Memory B cell (primary cell): ENCODE data around the gene CGNL1.

Experiments used
- ATAC-seq: fragments of 150-1000 bp; cut with Tn5 transposase; 2 replicates; pipeline ENCODE4 v1.10.0; 2021; ENCODE audit warnings: low read depth, mild to moderate bottlenecking, moderate library complexity
- DNase-seq, 2 donors: peaks; one replicate each; pipeline ENCODE4 v3.0.0; 2022; ENCODE audit warnings: low spot score in 2 of 2
- H3K27ac Mint-ChIP-seq: one replicate; pipeline ENCODE4 v1.8.0; 2022; ENCODE audit warnings: mild to moderate bottlenecking, moderate library complexity, mixed read lengths
- H3K27me3 Mint-ChIP-seq: one replicate; pipeline ENCODE4 v1.8.0; 2022; ENCODE audit warnings: mixed read lengths
- H3K36me3 Mint-ChIP-seq: one replicate; pipeline ENCODE4 v1.8.0; 2022; ENCODE audit warnings: mild to moderate bottlenecking, mixed read lengths
- H3K4me1 Mint-ChIP-seq: one replicate; pipeline ENCODE4 v1.8.0; 2022; ENCODE audit warnings: mixed read lengths
- H3K4me3 Mint-ChIP-seq: one replicate; pipeline ENCODE4 v1.8.0; 2022; ENCODE audit warnings: mild to moderate bottlenecking, moderate library complexity, mixed read lengths
- H3K9me3 Mint-ChIP-seq: one replicate; pipeline ENCODE4 v1.8.0; 2022; ENCODE audit warnings: mixed read lengths

The CGNL1 gene

DNA sequence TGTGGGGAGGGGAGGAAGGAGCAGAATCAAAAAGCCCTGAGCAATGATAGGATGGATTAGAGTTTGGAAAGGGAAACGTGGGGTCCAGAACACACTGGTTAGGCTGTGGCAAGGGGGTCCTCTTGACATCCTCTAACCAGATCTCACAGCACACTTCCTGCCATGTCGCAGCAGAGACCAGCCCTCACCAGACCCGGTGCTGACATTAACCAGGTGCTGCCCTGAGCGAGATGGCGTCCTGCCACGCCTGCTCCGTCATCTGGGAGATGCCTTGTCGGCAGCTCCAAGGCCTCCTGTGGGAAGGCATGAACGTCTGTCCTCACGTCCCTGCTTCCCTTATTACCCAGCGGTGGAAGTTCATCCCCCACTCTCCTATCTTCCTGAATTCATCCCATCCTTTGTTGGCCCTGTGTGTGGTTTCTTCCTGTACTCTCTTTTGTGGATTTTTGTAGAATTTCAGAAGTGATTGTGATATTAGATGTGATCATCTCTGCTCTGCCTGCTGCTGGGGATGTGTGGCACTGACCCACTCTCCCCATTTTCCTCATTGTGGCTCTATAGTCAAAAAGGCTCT is 186.0 kb downstream of the CGNL1 start:
- ATAC-seq (no peak), DNase-seq (no peak)
- Mint-ChIP-seq H3K27ac (no peak overlapping the region), H3K4me3 (no peak overlapping the region), H3K9me3 (no peaks in the 10 kb centered on the region), H3K4me1 (peaks cover 14% of the 10 kb centered on the region), H3K27me3 (peaks cover 5% of the 10 kb centered on the region), H3K36me3 (no peaks in the 10 kb centered on the region)

DNA sequence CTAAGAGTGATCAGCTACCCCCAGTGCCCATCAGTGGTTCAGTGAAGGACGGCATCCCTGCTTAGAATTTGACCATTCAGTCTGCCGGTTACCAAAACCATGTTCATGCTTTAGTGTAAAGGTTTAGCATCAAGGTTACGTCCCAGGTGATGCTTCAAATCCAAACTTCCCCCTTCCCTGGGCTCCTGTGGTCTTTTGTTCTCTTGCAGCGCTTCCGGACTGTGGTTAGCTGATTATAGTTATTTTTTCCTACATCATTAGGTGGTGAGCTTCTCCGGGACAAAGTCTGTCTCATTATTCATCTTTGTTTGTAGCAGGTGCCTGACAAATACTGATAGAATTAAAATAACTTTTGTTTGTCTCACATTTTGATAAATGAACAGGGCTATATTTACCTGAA is 187.1 kb downstream of the CGNL1 start:
- DNase-seq: no peak
- Mint-ChIP-seq H3K27me3 (peaks cover 2% of the 10 kb centered on the region), H3K27ac (peak overlapping the region; percentile 22), H3K36me3 (no peaks in the 10 kb centered on the region), H3K9me3 (no peaks in the 10 kb centered on the region), H3K4me1 (peaks cover 17% of the 10 kb centered on the region), H3K4me3 (no peak overlapping the region)
- ATAC-seq: no peak

DNA sequence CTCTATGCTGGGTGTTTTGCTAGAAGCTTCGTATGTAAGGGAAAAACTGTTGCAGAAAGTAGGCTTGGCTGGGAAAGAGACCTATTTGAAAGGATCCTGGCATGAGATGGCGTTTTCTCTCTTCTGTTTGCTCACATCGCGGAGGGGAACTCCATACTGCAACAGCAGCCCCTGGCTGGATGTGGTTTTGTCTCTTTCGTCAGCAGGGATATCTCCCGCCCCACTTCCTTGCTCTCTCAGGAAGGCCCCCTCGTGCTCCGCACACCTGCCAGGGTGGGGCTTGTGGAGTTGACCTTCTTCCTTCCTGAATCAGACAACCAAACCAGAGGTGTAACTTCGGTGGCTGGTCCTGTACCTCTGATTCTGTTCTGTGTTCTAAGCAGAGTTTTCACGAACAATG is 189.0 kb downstream of the CGNL1 start:
- Mint-ChIP-seq H3K27ac (peak overlapping the region; percentile 28), H3K4me1 (peaks cover 20% of the 10 kb centered on the region), H3K27me3 (peaks cover 2% of the 10 kb centered on the region), H3K4me3 (peak overlapping the region; percentile 33), H3K9me3 (no peaks in the 10 kb centered on the region), H3K36me3 (no peaks in the 10 kb centered on the region)
- DNase-seq: peak in 1 of 2 donors; percentile 44
- ATAC-seq: peak; percentile 85

DNA sequence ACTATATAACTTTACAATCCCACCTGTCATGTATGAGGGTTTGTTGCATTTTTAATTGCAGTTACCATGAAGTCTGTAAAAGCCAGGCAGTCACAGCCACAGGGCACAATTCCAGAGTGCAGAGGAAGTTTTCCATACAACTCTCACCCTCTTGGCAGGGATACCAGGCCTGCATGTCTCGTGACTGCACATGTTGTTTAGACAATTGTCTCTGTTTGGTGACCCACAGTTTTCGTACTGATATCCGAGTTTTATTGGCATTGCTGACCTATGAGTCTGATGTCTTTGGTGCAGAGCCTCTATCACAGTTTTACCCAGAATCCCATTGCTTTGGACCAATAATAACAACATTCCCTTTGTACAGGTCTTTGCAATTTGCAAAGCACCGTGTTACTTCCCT is 190.5 kb downstream of the CGNL1 start:
- Mint-ChIP-seq H3K9me3 (no peaks in the 10 kb centered on the region), H3K4me1 (peaks cover 15% of the 10 kb centered on the region), H3K27me3 (peaks cover 2% of the 10 kb centered on the region), H3K27ac (no peak overlapping the region), H3K36me3 (no peaks in the 10 kb centered on the region), H3K4me3 (no peak overlapping the region)
- ATAC-seq (no peak), DNase-seq (no peak)

DNA sequence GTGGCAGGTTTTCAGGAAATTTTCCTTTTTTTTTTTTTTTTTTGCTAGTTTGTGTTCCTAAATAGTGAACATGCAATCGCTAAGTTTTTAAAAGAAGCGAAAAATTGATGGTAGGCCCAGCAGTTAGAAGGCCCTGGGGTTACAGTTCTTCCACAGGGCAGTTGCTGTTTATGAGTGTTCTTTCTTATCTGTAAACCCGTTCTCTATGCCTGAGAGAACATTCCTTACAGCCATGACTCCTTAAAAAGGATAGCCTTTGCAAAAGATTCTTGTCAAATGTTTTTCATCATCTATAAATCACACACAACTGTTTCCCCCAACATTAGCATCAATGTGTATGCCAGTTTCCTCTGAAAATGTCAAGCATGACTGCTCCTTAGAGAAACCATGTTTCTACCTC is 191.6 kb downstream of the CGNL1 start:
- Mint-ChIP-seq H3K27ac (no peak overlapping the region), H3K4me1 (peaks cover 15% of the 10 kb centered on the region), H3K27me3 (peaks cover 2% of the 10 kb centered on the region), H3K9me3 (no peaks in the 10 kb centered on the region), H3K36me3 (no peaks in the 10 kb centered on the region), H3K4me3 (no peak overlapping the region)
- ATAC-seq: no peak
- DNase-seq: no peak

DNA sequence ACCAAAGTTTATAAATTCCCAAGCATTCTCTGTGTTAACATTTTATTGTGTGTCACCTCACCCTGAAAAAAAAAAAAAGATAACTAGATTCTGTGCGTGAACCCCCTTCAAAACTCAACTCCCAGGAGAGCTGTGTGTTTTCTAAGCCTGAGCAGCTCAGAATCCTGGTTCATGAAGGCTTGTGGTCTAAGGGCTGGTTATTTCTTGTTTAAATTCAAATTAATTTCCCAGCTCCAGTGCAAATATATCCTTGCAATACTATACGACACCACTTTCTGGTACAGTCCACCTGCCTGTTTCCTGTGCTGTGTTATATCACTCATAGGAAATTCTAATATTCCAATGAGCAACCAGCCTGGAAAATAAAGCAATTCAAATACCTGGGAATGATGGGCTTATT is 192.0 kb downstream of the CGNL1 start:
- ATAC-seq: no peak

DNA sequence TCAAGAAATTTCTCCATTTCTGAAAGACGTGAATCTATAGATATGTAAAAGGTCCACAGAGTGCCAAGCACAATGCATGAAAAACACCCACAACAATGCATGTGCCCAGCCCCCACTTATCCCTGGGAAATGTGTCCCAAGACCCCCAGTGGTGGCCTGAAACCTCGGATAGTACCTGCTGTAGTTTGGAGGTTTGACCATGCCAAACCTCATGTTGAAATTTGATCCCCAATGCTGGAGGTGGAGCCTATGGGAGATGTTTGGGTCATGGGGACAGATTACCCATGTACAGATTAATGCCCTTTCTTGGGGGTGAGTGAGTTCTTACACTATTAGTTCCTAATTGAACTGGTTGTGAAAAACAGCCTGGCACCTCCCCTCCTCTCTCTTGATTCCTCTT is 194.0 kb downstream of the CGNL1 start:
- H3K36me3 Mint-ChIP-seq: no peaks in the 10 kb centered on the region
- H3K4me1 Mint-ChIP-seq: peaks cover 13% of the 10 kb centered on the region
- H3K4me3 Mint-ChIP-seq: no peak overlapping the region
- H3K27ac Mint-ChIP-seq: no peak overlapping the region
- DNase-seq (no peak), ATAC-seq (peak; percentile 44)
- H3K9me3 Mint-ChIP-seq: no peaks in the 10 kb centered on the region
- peaks cover 2% of the 10 kb centered on the region for H3K27me3 Mint-ChIP-seq

More for the DNA sequence above, 192.0 kb downstream of the CGNL1 start:
- no peaks in the 10 kb centered on the region for H3K9me3 Mint-ChIP-seq
- H3K4me3 Mint-ChIP-seq: no peak overlapping the region
- no peak overlapping the region for H3K27ac Mint-ChIP-seq
- peaks cover 2% of the 10 kb centered on the region for H3K27me3 Mint-ChIP-seq
- H3K36me3 Mint-ChIP-seq: no peaks in the 10 kb centered on the region
- peaks cover 15% of the 10 kb centered on the region for H3K4me1 Mint-ChIP-seq
- DNase-seq: no peak

DNA sequence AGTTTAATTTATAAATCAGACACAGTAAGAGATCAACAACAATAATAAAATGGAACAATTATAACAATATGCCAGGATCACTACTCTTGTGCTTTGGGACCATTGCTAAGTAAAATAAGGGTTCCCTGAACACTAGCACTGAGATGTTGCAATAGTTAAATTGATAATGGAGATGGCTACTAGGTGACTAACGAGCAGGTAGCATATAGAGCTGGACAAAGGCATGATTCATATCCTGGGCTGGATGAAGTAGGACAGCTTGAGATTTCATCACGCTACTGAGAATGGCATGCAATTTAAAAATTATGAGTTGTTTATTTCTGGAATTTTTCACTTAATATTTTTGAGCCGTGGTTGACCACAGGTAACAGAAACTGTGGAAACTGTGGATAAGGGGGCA is 194.7 kb downstream of the CGNL1 start:
- H3K4me3 Mint-ChIP-seq: no peak overlapping the region
- H3K27me3 Mint-ChIP-seq: peaks cover 2% of the 10 kb centered on the region

DNA sequence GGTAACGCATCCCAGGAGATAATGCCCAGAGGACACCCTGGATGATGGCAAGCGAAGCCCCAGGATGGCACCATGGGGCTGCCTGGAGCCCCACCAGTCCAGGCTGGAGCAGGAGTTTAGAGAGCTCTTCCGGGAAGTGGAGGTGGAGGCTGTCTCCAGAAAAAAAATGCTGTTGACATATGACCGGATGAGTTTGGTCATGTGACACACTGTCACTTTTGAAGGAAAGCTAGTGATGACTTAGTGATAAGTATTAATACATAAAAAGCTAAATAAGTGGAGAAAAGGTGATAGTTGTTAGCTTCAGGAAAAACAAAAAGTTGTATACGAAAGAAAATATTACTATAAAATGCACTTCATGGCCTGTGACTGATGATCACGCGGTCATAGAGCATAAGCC is 195.4 kb downstream of the CGNL1 start:
- H3K4me1 Mint-ChIP-seq: peaks cover 8% of the 10 kb centered on the region
- H3K4me3 Mint-ChIP-seq: no peak overlapping the region
- DNase-seq (no peak), ATAC-seq (no peak)
- H3K9me3 Mint-ChIP-seq: no peaks in the 10 kb centered on the region
- no peak overlapping the region for H3K27ac Mint-ChIP-seq
- H3K27me3 Mint-ChIP-seq: no peaks in the 10 kb centered on the region
- no peaks in the 10 kb centered on the region for H3K36me3 Mint-ChIP-seq

More for the DNA sequence above, 194.7 kb downstream of the CGNL1 start:
- no peaks in the 10 kb centered on the region for H3K9me3 Mint-ChIP-seq
- DNase-seq: no peak
- ATAC-seq: no peak
- no peak overlapping the region for H3K27ac Mint-ChIP-seq
- H3K4me1 Mint-ChIP-seq: peaks cover 8% of the 10 kb centered on the region
- no peaks in the 10 kb centered on the region for H3K36me3 Mint-ChIP-seq

DNA sequence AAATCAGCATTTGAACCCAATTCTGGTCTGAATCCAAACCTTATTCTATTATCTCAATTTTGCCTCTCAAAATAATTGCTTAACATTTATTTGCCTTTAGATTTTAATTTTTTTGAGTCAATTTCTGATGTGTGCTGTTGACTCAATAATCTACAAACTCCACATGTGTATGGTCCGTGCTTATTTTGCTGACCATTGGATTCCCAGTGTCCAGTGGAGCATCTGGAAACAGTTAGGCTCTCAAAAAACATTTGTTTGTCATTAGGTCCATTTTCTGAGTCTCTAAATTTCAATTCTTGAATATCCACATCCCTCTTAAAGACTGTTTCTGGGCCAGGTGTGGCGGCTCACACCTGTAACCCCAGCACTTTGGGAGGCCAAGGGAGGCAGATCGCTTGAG is 196.2 kb downstream of the CGNL1 start:
- ATAC-seq (no peak), DNase-seq (no peak)
- Mint-ChIP-seq H3K4me3 (no peak overlapping the region), H3K36me3 (no peaks in the 10 kb centered on the region), H3K27ac (no peak overlapping the region), H3K9me3 (no peaks in the 10 kb centered on the region), H3K27me3 (no peaks in the 10 kb centered on the region), H3K4me1 (peaks cover 8% of the 10 kb centered on the region)

DNA sequence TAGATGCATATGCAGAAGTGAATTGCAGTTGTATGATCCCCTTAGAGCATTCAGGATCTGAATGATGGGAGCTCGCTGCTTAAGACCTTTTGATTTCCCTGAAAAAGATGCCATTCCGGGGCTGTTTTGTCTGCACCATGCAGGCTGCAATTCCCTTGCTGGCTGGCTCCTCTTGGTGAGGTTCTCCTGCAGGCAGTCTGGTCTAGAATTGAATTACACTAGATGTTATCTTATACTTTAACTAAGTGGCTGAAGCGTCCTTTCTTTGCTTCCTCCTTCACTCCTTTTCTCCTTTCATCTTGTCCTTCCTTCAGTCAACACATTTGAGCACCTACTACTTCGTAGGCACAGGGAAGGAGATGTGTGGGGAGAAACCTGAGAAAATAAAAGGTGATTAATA is 196.8 kb downstream of the CGNL1 start:
- peaks cover 6% of the 10 kb centered on the region for H3K4me1 Mint-ChIP-seq
- no peaks in the 10 kb centered on the region for H3K27me3 Mint-ChIP-seq
- no peak overlapping the region for H3K4me3 Mint-ChIP-seq
- no peaks in the 10 kb centered on the region for H3K9me3 Mint-ChIP-seq
- DNase-seq (no peak), ATAC-seq (no peak)
- H3K27ac Mint-ChIP-seq: peak overlapping the region; percentile 33
- no peaks in the 10 kb centered on the region for H3K36me3 Mint-ChIP-seq

DNA sequence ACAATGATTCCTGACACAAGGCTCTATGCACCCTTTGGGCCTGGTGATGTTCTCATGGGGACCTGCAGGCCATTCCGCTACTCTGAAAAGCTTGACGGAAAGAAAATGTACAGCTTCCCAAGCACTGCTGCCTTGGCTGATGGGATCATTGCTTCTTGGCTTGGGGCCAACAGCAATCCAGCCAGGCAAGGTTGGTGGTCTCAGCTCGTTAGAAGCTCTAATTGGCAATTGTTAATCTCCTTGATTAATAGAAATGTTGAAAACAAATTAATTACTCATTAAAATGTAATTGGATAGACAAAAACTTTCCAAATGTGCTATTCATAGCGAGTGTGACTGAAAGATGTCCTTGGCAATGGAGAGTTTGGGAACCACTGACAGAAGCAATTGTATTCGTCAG is 199.1 kb downstream of the CGNL1 start:
- Mint-ChIP-seq H3K4me1 (peaks cover 2% of the 10 kb centered on the region), H3K4me3 (no peak overlapping the region), H3K27me3 (peaks cover 4% of the 10 kb centered on the region), H3K27ac (no peak overlapping the region), H3K36me3 (no peaks in the 10 kb centered on the region), H3K9me3 (no peaks in the 10 kb centered on the region)
- DNase-seq (no peak), ATAC-seq (no peak)

DNA sequence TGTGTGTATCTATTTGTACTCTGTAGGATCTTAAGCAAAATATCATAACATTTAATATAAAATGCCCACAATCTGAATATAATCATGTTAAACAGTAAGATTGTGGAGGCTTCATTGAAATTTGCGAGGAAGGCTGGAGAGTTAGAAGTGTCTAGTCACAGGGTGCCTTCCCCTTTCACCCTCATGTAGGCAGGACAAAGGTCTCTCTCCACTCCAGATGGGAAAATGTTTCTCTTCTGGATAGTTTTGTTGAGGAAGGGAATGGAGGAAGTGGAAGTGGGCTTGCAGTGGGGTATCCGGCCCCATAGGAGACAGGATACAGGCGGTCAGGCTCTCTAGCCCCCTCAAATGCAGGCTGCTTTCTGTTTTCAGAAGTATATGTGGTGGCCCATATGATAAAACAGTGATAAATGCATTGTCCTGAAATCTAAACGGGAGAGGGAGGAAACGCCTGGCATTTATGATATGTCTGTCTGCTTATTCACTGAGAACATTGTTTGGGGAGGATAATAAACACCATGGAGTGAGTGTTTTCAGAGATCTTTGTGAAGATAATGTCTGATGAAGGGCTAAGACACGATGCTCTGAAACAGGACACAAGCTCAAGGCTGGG is 202.1 kb downstream of the CGNL1 start:
- DNase-seq (no peak), ATAC-seq (no peak)
- peaks cover 7% of the 10 kb centered on the region for H3K36me3 Mint-ChIP-seq
- H3K9me3 Mint-ChIP-seq: peaks cover 5% of the 10 kb centered on the region
- no peaks in the 10 kb centered on the region for H3K4me1 Mint-ChIP-seq
- peaks cover 15% of the 10 kb centered on the region for H3K27me3 Mint-ChIP-seq
- H3K27ac Mint-ChIP-seq: no peak overlapping the region
- no peak overlapping the region for H3K4me3 Mint-ChIP-seq

DNA sequence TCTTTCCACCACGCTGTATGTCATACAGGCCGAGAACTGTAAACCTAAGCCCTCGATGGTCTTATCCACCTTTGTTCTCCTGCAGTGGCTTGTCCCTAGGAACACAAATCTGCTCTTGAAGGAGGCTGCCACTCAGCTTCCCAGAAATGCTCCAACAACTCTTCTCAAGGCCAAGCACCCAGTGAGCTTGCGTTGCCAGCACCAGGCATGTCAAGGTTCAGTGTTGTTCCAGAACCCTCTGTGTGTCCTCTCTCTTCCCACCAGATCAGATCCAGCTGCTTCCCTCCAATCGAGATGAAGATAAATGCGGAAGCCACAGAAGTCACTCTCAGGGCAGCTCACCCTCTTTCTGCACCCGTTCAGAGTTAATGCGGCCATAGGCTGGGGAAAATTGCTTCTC is 204.1 kb downstream of the CGNL1 start:
- no peak for DNase-seq
- H3K36me3 Mint-ChIP-seq: peaks cover 8% of the 10 kb centered on the region
- no peaks in the 10 kb centered on the region for H3K4me1 Mint-ChIP-seq
- H3K9me3 Mint-ChIP-seq: peaks cover 5% of the 10 kb centered on the region
- peaks cover 15% of the 10 kb centered on the region for H3K27me3 Mint-ChIP-seq
- no peak overlapping the region for H3K4me3 Mint-ChIP-seq
- ATAC-seq: no peak
- H3K27ac Mint-ChIP-seq: no peak overlapping the region

DNA sequence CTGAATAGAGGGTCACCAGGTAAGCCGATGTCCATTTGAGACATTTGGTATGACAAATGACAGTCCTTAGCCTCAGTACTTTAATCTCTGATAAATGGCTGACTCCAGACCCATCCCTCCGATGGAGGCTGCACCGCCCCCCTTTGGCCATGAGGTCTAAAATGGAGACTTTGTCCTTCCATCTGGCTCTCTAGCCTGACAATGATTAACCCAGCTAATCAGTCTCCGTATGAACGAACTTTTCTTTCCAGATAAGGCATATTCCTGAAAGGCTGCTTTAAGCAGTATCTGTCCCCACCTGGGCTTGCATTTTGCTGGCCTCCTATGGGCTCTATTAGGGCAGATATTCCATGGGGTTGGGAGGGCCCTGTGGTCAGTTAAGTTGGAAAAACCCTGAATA is 204.6 kb downstream of the CGNL1 start:
- H3K36me3 Mint-ChIP-seq: peaks cover 8% of the 10 kb centered on the region
- no peak overlapping the region for H3K27ac Mint-ChIP-seq
- DNase-seq (no peak), ATAC-seq (no peak)
- no peak overlapping the region for H3K4me3 Mint-ChIP-seq
- peaks cover 5% of the 10 kb centered on the region for H3K9me3 Mint-ChIP-seq
- H3K4me1 Mint-ChIP-seq: no peaks in the 10 kb centered on the region
- peaks cover 15% of the 10 kb centered on the region for H3K27me3 Mint-ChIP-seq
